Neural cell (in vitro differentiated cells): ENCODE measurements around the gene NDUFAF5. TPM values are rescaled to one million over a fixed set of nuclear protein-coding genes. Genes with fewer than 3 reads are reported as not detected.
"Not testable (repeated sequence)": the region's sequence is repeated elsewhere in the genome, so short reads cannot be mapped to it uniquely, and the experiment has no call there.

Experiments
- H2AFZ ChIP-seq: fragments of 200-600, 300-800 bp; sonication (generic), shearing (Covaris generic); 2 replicates; pipeline ENCODE4 v1.6.0; 2014; ENCODE audit warnings: low read depth, mild to moderate bottlenecking, antibody characterized with exemption, low read length, moderate library complexity
- H3F3A ChIP-seq: fragments of 200-600 bp; shearing (Covaris generic); 2 replicates; pipeline ENCODE4 v1.6.1; 2016; ENCODE audit warnings: mild to moderate bottlenecking, moderate library complexity, mixed read lengths, antibody characterized with exemption, low read length; ENCODE audit not compliant: insufficient read depth, poor library complexity, severe bottlenecking
- H3K27ac ChIP-seq: fragments of 200-600, 300-800 bp; sonication (generic), shearing (Covaris generic); 2 replicates; pipeline ENCODE4 v1.5.1; 2014; ENCODE audit warnings: mild to moderate bottlenecking, low read length, moderate library complexity
- H3K27me3 ChIP-seq: fragments of 300-800, 200-600 bp; sonication (generic), shearing (Covaris generic); 2 replicates; pipeline ENCODE4 v1.6.0; 2014; ENCODE audit warnings: mild to moderate bottlenecking, low read depth, low read length, moderate library complexity; ENCODE audit not compliant: insufficient read depth
- H3K36me3 ChIP-seq: fragments of 300-800, 200-600 bp; sonication (generic), shearing (Covaris generic); 2 replicates; pipeline ENCODE4 v1.5.1; 2014; ENCODE audit warnings: mild to moderate bottlenecking, antibody characterized with exemption, low read length, moderate library complexity; ENCODE audit not compliant: insufficient read depth
- H3K4me2 ChIP-seq: fragments of 300-800, 200-600 bp; sonication (generic), shearing (Covaris generic); 2 replicates; pipeline ENCODE4 v1.6.0; 2014; ENCODE audit warnings: mild to moderate bottlenecking, low read length
- H3K4me3 ChIP-seq: fragments of 300-800, 200-600 bp; sonication (generic), shearing (Covaris generic); 2 replicates; pipeline ENCODE4 v1.5.1; 2014; ENCODE audit warnings: mild to moderate bottlenecking, low read length, moderate library complexity
- H3K79me2 ChIP-seq: fragments of 200-600 bp; shearing (Covaris generic); replicated peaks from 2 replicates; pipeline ENCODE4 v1.6.0; 2014; ENCODE audit warnings: mild to moderate bottlenecking, low read length, moderate library complexity; ENCODE audit not compliant: insufficient read depth
- H3K9ac ChIP-seq: fragments of 300-800, 200-600 bp; sonication (generic), shearing (Covaris generic); 2 replicates; pipeline ENCODE4 v1.6.1; 2016; ENCODE audit warnings: mild to moderate bottlenecking, low read length, mixed read lengths
- H3K9me2 ChIP-seq: fragments of 200-600 bp; shearing (Covaris generic); 2 replicates; pipeline ENCODE4 v1.6.1; 2016; ENCODE audit warnings: mild to moderate bottlenecking, low read length, mixed read lengths; ENCODE audit not compliant: insufficient read depth
- H3K9me3 ChIP-seq: fragments of 200-600, 300-800 bp; sonication (generic), shearing (Covaris generic); 2 replicates; pipeline ENCODE4 v1.6.1; 2016; ENCODE audit warnings: mild to moderate bottlenecking, mixed run types, low read length, moderate library complexity, mixed read lengths
- H4K20me1 ChIP-seq: fragments of 200-600 bp; shearing (Covaris generic); 2 replicates; pipeline ENCODE4 v1.6.1; 2016; ENCODE audit warnings: mild to moderate bottlenecking, mixed run types; ENCODE audit not compliant: insufficient read depth
- EP300 ChIP-seq: fragments of 450-650 bp; conservative IDR thresholded peaks from 2 replicates; pipeline ENCODE4 v1.6.1; 2014; ENCODE audit warnings: antibody characterized with exemption, mild to moderate bottlenecking, moderate library complexity; ENCODE audit not compliant: poor library complexity, severe bottlenecking
- EZH2 ChIP-seq: fragments of 200-600, 300-800 bp; shearing (Covaris generic), sonication (generic); IDR thresholded peaks from 2 replicates; pipeline ENCODE4 v1.6.1; 2014; ENCODE audit warnings: antibody characterized with exemption, low read length, borderline replicate concordance, mild to moderate bottlenecking; ENCODE audit not compliant: insufficient read depth, poor library complexity, severe bottlenecking
- MXI1 ChIP-seq: fragments of 450-650 bp; conservative IDR thresholded peaks from 2 replicates; pipeline ENCODE4 v1.6.1; 2014; ENCODE audit warnings: antibody characterized with exemption, mild to moderate bottlenecking; ENCODE audit not compliant: poor library complexity, severe bottlenecking
- POLR2AphosphoS5 ChIP-seq: IDR thresholded peaks from 2 replicates; pipeline ENCODE4 v1.6.1; 2012
- RAD21 ChIP-seq: fragments of 450-650 bp; conservative IDR thresholded peaks from 2 replicates; pipeline ENCODE4 v1.6.1; 2014; ENCODE audit warnings: antibody characterized with exemption, mild to moderate bottlenecking, moderate library complexity
- SMC3 ChIP-seq: fragments of 450-650 bp; conservative IDR thresholded peaks from 2 replicates; pipeline ENCODE4 v1.6.1; 2014; ENCODE audit warnings: antibody characterized with exemption, mild to moderate bottlenecking, moderate library complexity; ENCODE audit not compliant: poor library complexity
- TAF1 ChIP-seq: IDR thresholded peaks from 2 replicates; pipeline ENCODE4 v1.6.1; 2012; ENCODE audit warnings: low read depth
- polyA plus RNA-seq: library from polyadenylated mRNA; depleted of rRNA; stranded (reverse); fragments of >200 nt; gene quantifications from 2 replicates; pipeline ENCODE4 v1.2.3, GENCODE V29; 2014
- TF ChIP-seq, protein P1 (sequence below): fragments of 450-650 bp; IDR thresholded peaks from 2 replicates; pipeline ENCODE4 v1.5.1; 2014; ENCODE audit warnings: antibody characterized with exemption, mild to moderate bottlenecking, moderate library complexity; ENCODE audit not compliant: poor library complexity, severe bottlenecking
- TF ChIP-seq, protein P2 (sequence below): IDR thresholded peaks from 2 replicates; pipeline ENCODE4 v1.6.1; 2012; ENCODE audit warnings: borderline replicate concordance

NDUFAF5 gene
- polyA plus RNA-seq, 1 donor from 2014 or later: 103 TPM

DNA sequence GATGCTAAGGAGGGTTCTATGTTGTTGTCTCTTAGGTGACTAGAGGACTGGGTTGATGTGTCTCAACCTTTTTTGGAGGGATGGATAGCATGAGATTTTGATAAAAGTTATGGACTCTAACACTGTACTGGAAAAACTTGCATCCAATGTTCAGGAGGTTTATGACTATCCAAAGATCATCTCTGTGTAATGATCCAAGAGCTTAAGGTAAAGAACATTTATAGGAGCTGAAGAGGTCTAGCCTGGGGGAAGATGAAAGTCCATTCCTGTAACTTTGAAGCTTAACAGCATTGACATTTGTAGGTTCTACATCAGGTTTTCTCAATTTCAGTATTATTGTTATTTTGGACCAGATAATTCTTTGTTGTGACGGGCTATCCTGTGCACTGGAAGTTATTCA is 49.0 kb upstream of the NDUFAF5 start (continued):
- TF ChIP-seq EZH2: no peak
- no peak for TF ChIP-seq RAD21

DNA sequence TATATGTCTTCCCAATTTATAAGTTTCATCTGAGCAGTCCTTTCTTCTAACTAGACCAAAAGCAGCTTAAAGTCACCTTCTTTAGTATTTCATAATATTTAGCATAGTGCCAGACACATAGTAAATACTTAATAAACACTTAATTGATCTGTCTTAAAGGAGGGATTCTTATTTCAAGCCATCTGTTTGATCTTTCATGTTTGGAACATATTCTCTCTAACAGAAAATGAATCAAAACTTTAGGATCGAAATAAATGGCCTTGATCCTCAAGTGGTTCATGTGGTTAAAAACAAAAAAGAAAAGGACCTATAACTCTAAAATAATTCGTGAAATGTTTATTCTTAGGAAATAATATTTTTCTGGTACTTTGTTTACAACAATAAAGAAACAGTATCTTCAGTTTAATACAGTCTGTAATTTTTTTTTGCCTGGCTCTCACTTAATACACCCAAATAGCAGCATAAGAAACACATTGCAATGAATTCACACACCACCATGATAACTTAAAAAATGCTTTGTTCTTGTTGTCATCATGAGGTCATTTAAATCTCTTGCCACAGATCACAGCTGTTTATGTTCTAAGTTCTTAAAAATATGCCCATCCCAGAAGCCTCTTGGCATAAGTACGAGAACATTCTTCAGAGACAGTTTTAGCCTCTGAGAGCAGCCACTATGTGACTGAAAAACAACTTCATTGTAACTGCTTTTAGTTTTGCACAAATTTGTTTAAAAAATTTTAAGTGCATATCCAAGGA is 48.2 kb upstream of the NDUFAF5 start:
- H3F3A ChIP-seq: no peaks in the 10 kb centered on the region
- no peaks in the 10 kb centered on the region for H3K27me3 ChIP-seq
- no peak overlapping the region for H3K27ac ChIP-seq
- H3K9ac ChIP-seq: no peak overlapping the region
- H3K4me2 ChIP-seq: no peak overlapping the region
- H3K36me3 ChIP-seq: peaks cover 8% of the 10 kb centered on the region
- H4K20me1 ChIP-seq: no peaks in the 10 kb centered on the region
- no peaks in the 10 kb centered on the region for H3K9me3 ChIP-seq
- H3K79me2 ChIP-seq: no peaks in the 10 kb centered on the region
- no peaks in the 10 kb centered on the region for H3K9me2 ChIP-seq
- no peak overlapping the region for H2AFZ ChIP-seq
- no peak overlapping the region for H3K4me3 ChIP-seq
- no peak for TF ChIP-seq POLR2AphosphoS5

DNA sequence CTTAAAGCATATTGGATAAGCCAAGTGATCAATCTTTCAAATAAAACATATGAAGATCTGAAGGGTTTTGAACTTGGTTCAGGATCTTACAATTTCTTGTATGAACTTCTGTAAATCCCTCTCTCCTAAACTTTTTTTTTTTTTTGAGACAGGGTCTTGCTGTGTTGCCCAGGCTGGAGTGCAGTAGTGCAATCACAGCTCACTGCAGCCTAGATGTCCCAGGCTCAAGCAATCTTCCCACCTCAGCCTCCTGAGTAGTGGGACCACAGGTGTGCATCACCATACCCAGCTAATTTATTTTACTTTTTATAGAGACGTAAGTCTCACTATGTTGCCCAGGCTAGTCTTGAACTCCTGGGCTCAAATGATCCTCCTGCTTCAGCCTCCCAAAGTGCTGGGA is 46.6 kb upstream of the NDUFAF5 start:
- not testable (repeated sequence) for H3K27me3 ChIP-seq, H3F3A ChIP-seq, H2AFZ ChIP-seq, H3K36me3 ChIP-seq, H3K4me2 ChIP-seq, H4K20me1 ChIP-seq, H3K79me2 ChIP-seq, H3K9me2 ChIP-seq, H3K4me3 ChIP-seq, H3K9me3 ChIP-seq, H3K9ac ChIP-seq, H3K27ac ChIP-seq

DNA sequence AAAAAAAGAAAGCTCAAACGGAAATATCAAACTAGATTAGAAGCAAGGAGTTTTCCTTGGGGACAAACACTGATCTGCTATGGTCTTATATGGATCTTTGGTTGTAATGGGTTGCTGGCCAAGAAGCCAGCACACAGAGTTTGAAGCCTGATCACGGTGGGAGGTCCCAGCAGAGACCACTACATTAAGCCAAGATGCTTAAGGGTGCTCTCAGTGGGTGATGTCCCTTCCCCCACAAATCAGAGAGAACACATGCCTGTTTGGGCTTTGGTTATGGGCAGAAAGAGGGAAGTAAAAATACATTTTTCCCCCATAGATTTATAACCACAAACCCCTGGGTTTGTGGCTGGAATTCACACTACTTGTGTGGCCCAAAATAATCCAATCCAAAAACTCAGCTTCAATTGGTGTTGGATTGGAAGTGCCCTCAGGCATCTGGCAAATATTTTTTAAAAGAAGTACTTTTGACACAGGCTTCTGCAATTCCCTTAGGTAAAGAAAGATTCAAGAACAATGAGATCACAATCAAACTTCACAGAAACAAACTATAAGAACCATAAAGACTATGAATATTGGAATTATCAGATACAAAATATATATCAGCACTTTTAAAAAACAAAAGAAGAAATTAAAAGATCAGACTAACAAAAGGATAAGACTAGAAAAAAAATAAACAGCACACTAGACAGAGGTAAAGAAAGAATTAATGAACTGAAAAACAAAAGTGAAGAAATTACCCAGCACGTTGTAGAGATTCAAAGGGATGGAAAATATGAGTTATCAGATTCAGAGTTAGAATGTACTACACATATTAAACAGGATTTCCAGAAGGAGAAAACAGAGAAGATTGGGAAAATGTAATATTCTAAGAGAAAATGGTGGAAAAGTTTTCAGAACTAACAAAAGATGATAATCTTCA is 44.8 kb upstream of the NDUFAF5 start:
- Histone ChIP-seq H3K36me3 (no peaks in the 10 kb centered on the region), H3K9me3 (no peaks in the 10 kb centered on the region), H3K4me2 (no peak overlapping the region), H3K4me3 (no peak overlapping the region), H3K9me2 (no peaks in the 10 kb centered on the region), H4K20me1 (no peaks in the 10 kb centered on the region), H2AFZ (no peak overlapping the region), H3F3A (no peaks in the 10 kb centered on the region), H3K27ac (no peak overlapping the region), H3K79me2 (no peaks in the 10 kb centered on the region), H3K9ac (no peak overlapping the region), H3K27me3 (no peaks in the 10 kb centered on the region)
- TF ChIP-seq EP300: no peak
- no peak for TF ChIP-seq SMC3

DNA sequence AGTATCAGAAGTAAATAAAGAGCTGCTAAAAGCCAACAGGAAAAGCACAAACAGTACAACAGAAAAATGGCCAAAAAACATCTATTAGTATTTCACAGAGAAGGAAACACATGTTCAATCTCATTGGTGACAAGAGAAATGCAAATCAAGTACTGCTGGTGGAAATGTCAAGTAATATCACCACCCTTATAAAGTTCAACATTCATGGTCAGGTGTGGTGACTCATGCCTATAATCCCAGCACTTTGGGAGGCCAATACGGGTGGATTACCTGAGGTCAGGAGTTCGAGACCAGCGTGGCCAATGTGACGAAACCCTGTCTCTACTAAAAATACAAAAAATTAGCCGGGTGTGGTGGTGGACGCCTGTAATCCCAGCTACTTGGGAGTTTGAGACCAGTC is 42.9 kb upstream of the NDUFAF5 start:
- no peaks in the 10 kb centered on the region for H3K36me3 ChIP-seq

More for the DNA sequence above, 42.9 kb upstream of the NDUFAF5 start:
- no peaks in the 10 kb centered on the region for H3K27me3 ChIP-seq
- no peak overlapping the region for H2AFZ ChIP-seq
- H3K27ac ChIP-seq: no peak overlapping the region
- H3K9me2 ChIP-seq: no peaks in the 10 kb centered on the region
- no peaks in the 10 kb centered on the region for H4K20me1 ChIP-seq
- no peaks in the 10 kb centered on the region for H3K9me3 ChIP-seq
- H3F3A ChIP-seq: no peaks in the 10 kb centered on the region
- H3K4me2 ChIP-seq: no peak overlapping the region
- no peaks in the 10 kb centered on the region for H3K79me2 ChIP-seq
- no peak for TF ChIP-seq SMC3
- no peak for TF ChIP-seq EP300
- TF ChIP-seq EZH2: no peak
- no peak for TF ChIP-seq MXI1
- TF ChIP-seq POLR2AphosphoS5: no peak
- TF ChIP-seq RAD21: no peak
- TF ChIP-seq TAF1: no peak
- TF ChIP-seq, protein P1, sequence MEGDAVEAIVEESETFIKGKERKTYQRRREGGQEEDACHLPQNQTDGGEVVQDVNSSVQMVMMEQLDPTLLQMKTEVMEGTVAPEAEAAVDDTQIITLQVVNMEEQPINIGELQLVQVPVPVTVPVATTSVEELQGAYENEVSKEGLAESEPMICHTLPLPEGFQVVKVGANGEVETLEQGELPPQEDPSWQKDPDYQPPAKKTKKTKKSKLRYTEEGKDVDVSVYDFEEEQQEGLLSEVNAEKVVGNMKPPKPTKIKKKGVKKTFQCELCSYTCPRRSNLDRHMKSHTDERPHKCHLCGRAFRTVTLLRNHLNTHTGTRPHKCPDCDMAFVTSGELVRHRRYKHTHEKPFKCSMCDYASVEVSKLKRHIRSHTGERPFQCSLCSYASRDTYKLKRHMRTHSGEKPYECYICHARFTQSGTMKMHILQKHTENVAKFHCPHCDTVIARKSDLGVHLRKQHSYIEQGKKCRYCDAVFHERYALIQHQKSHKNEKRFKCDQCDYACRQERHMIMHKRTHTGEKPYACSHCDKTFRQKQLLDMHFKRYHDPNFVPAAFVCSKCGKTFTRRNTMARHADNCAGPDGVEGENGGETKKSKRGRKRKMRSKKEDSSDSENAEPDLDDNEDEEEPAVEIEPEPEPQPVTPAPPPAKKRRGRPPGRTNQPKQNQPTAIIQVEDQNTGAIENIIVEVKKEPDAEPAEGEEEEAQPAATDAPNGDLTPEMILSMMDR: no peak
- TF ChIP-seq, protein P2, sequence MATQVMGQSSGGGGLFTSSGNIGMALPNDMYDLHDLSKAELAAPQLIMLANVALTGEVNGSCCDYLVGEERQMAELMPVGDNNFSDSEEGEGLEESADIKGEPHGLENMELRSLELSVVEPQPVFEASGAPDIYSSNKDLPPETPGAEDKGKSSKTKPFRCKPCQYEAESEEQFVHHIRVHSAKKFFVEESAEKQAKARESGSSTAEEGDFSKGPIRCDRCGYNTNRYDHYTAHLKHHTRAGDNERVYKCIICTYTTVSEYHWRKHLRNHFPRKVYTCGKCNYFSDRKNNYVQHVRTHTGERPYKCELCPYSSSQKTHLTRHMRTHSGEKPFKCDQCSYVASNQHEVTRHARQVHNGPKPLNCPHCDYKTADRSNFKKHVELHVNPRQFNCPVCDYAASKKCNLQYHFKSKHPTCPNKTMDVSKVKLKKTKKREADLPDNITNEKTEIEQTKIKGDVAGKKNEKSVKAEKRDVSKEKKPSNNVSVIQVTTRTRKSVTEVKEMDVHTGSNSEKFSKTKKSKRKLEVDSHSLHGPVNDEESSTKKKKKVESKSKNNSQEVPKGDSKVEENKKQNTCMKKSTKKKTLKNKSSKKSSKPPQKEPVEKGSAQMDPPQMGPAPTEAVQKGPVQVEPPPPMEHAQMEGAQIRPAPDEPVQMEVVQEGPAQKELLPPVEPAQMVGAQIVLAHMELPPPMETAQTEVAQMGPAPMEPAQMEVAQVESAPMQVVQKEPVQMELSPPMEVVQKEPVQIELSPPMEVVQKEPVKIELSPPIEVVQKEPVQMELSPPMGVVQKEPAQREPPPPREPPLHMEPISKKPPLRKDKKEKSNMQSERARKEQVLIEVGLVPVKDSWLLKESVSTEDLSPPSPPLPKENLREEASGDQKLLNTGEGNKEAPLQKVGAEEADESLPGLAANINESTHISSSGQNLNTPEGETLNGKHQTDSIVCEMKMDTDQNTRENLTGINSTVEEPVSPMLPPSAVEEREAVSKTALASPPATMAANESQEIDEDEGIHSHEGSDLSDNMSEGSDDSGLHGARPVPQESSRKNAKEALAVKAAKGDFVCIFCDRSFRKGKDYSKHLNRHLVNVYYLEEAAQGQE: no peak
- no peak overlapping the region for H3K9ac ChIP-seq
- no peak overlapping the region for H3K4me3 ChIP-seq
